GM23338 (cell line): ENCODE measurements around the gene SUPT7L. TPM values are rescaled to one million over a fixed set of nuclear protein-coding genes. Genes with fewer than 3 reads are reported as not detected.

Experiments used
- ATAC-seq: fragments of 200-7000 bp; cut with Tn5 transposase; 3 replicates; pipeline ENCODE4 v1.9.1; 2020
- DNase-seq: peaks from one replicate; pipeline ENCODE4 v3.0.0-alpha.2; 2015; ENCODE audit warnings: low spot score
- H2AFZ ChIP-seq: fragments of 200-600 bp; sonication (generic); 2 replicates; pipeline ENCODE4 v1.8.0; 2016; ENCODE audit warnings: antibody characterized with exemption, mild to moderate bottlenecking, moderate library complexity
- H3F3A ChIP-seq: fragments of 200-600 bp; sonication (generic); replicated peaks from 2 replicates; pipeline ENCODE4 v1.8.0; 2017; ENCODE audit warnings: antibody characterized with exemption, mixed run types, low read depth
- H3K27ac ChIP-seq: fragments of 200-600 bp; sonication (generic); 2 replicates; pipeline ENCODE4 v1.6.1; 2016; ENCODE audit warnings: low read depth
- H3K27me3 ChIP-seq: fragments of 200-600 bp; sonication (generic); 2 replicates; pipeline ENCODE4 v1.8.0; 2016; ENCODE audit warnings: mild to moderate bottlenecking, mixed run types, moderate library complexity; ENCODE audit not compliant: insufficient read depth
- H3K36me3 ChIP-seq: fragments of 200-600 bp; sonication (generic); 2 replicates; pipeline ENCODE4 v1.8.0; 2016; ENCODE audit warnings: mild to moderate bottlenecking; ENCODE audit not compliant: insufficient read depth
- H3K4me1 ChIP-seq: fragments of 200-600 bp; sonication (generic); 2 replicates; pipeline ENCODE4 v1.8.0; 2016; ENCODE audit warnings: mild to moderate bottlenecking, moderate library complexity; ENCODE audit not compliant: insufficient read depth
- H3K4me2 ChIP-seq: fragments of 200-600 bp; sonication (generic); 2 replicates; pipeline ENCODE4 v1.7.1; 2017; ENCODE audit warnings: mixed run types
- H3K4me3 ChIP-seq: fragments of 200-600 bp; sonication (generic); 2 replicates; pipeline ENCODE4 v1.6.1; 2016; ENCODE audit warnings: mixed run types
- H3K79me2 ChIP-seq: fragments of 200-600 bp; sonication (generic); replicated peaks from 2 replicates; pipeline ENCODE4 v1.8.0; 2017; ENCODE audit warnings: mild to moderate bottlenecking; ENCODE audit not compliant: insufficient read depth
- H3K9me2 ChIP-seq: fragments of 200-600 bp; sonication (generic); 2 replicates; pipeline ENCODE4 v1.8.0; 2017; ENCODE audit not compliant: insufficient read depth
- H4K20me1 ChIP-seq: fragments of 200-600 bp; sonication (generic); replicated peaks from 2 replicates; pipeline ENCODE4 v1.8.0; 2017; ENCODE audit warnings: mild to moderate bottlenecking; ENCODE audit not compliant: insufficient read depth
- H3K27ac Mint-ChIP-seq: 2 replicates; pipeline ENCODE4 v1.8.0; 2020; ENCODE audit warnings: inconsistent platforms, mild to moderate bottlenecking, moderate library complexity, mixed read lengths
- H3K27me3 Mint-ChIP-seq: 3 replicates; pipeline ENCODE4 v1.8.0; 2022; ENCODE audit warnings: low read depth, mild to moderate bottlenecking, moderate library complexity, mixed read lengths, inconsistent platforms; ENCODE audit not compliant: insufficient read depth, poor library complexity
- H3K36me3 Mint-ChIP-seq: 3 replicates; pipeline ENCODE4 v1.8.0; 2021; ENCODE audit warnings: low read depth, mild to moderate bottlenecking, inconsistent platforms, moderate library complexity, mixed read lengths
- H3K4me1 Mint-ChIP-seq: 3 replicates; pipeline ENCODE4 v1.8.0; 2020; ENCODE audit warnings: mild to moderate bottlenecking, inconsistent platforms, mixed read lengths
- H3K4me3 Mint-ChIP-seq: 3 replicates; pipeline ENCODE4 v1.8.0; 2021; ENCODE audit warnings: moderate library complexity, mild to moderate bottlenecking, inconsistent platforms, mixed read lengths
- H3K9me3 Mint-ChIP-seq: 3 replicates; pipeline ENCODE4 v1.8.0; 2020; ENCODE audit warnings: moderate library complexity, mild to moderate bottlenecking, inconsistent platforms, mixed read lengths
- EZH2phosphoT487 ChIP-seq: fragments of 200-600 bp; sonication (generic); IDR thresholded peaks from one replicate; pipeline ENCODE4 v1.8.1; 2018; ENCODE audit warnings: antibody characterized with exemption; ENCODE audit not compliant: unreplicated experiment
- JUNB ChIP-seq: IDR thresholded peaks from one replicate; pipeline ENCODE4 v1.6.1; 2016; ENCODE audit warnings: antibody characterized with exemption; ENCODE audit not compliant: unreplicated experiment
- REST ChIP-seq: IDR thresholded peaks from one replicate; pipeline ENCODE4 v1.6.1; 2018; ENCODE audit warnings: antibody characterized with exemption; ENCODE audit not compliant: unreplicated experiment
- STAT1 ChIP-seq: IDR thresholded peaks from one replicate; pipeline ENCODE4 v1.6.1; 2016; ENCODE audit warnings: antibody characterized with exemption; ENCODE audit not compliant: unreplicated experiment
- ZNF114 ChIP-seq: fragments of 250-450 bp; sonication (Bioruptor Pico); IDR thresholded peaks from 2 replicates; pipeline ENCODE4 v1.5.0; 2020; ENCODE audit warnings: mild to moderate bottlenecking, moderate library complexity
- ZNF331 ChIP-seq: fragments of 250-450 bp; sonication (Bioruptor Pico); IDR thresholded peaks from 2 replicates; pipeline ENCODE4 v1.5.0; 2020; ENCODE audit warnings: low read depth, mild to moderate bottlenecking, moderate library complexity
- polyA plus RNA-seq: library from polyadenylated mRNA; unstranded; fragments of >200 nt; fragmentation: Nextera tagmentation; extraction: Ambion mirVana; gene quantifications from 2 replicates; pipeline ENCODE4 v1.2.1, GENCODE V29; 2016
- total RNA-seq: library from RNA; depleted of rRNA; stranded (reverse); fragments of >200 nt; shearing (Covaris generic); gene quantifications from 2 replicates; pipeline ENCODE4 v1.2.3, GENCODE V29; 2014
- TF ChIP-seq, protein P1 (sequence below): IDR thresholded peaks from 2 replicates; pipeline ENCODE4 v1.6.1; 2016; ENCODE audit warnings: antibody characterized with exemption
- TF ChIP-seq, protein P2 (sequence below), 2 experiments: fragments of 200-600 bp in 1 of 2; sonication (generic) in 1 of 2; conservative IDR thresholded peaks; 2 replicates each; pipeline versions ENCODE4 v1.5.1 to v1.6.1; 2016 to 2017; ENCODE audit warnings: antibody characterized with exemption in 2 of 2, low read depth in 2 of 2, mild to moderate bottlenecking in 2 of 2, moderate library complexity in 1 of 2
- TF ChIP-seq, protein P3 (sequence below): fragments of 250-450 bp; sonication (Bioruptor Pico); IDR thresholded peaks from 2 replicates; pipeline ENCODE4 v1.5.0; 2020; ENCODE audit warnings: mild to moderate bottlenecking, moderate library complexity

SUPT7L gene
- total and polyA plus RNA-seq, 2 experiments from 2014 or later, result 13.7 to 16.5 TPM

DNA sequence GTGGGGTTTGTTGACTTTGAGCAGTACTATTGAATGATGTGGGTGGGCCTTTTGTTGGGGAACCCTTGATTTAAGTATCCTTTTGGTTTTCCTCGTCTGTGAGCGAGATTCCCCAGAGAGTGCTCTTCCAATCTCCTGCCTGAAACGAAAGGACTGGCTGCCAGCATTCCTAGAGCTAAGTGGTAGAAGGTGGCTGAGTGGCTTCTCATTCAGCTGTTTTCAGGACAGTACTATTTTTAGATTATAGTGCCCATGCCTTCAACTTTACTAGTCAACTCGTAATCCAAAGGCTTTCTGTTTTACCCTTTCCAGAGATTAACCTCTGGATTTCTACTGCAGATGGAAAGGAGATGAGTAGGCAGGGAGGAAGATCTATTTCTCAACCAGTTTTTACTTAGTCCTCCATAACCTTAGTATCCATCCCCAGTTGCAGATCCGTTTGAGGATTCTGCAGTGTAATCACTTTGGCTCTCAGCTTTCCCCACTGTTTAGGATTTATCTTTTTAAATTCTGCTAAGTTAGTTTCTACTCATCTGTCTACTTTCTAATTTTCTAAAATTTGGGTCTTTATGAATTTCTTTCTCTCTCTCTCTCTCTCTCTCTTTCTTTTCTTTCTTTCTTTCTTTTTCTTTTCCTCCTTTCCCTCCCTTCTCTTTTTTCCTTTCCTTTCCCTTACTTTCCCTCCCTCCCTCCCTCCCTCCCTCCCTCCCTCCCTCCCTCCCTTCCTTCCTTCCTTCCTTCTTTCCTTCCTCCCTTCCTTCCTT lies 9.5 kb upstream of the SUPT7L start:
- ATAC-seq (no peak), DNase-seq (no peak)
- Histone ChIP-seq H2AFZ (no peak overlapping the region), H3K4me1 (no peaks in the 10 kb centered on the region), H3K36me3 (peaks cover 22% of the 10 kb centered on the region), H3K9me2 (no peaks in the 10 kb centered on the region), H3K4me2 (no peak overlapping the region), H3K27ac (no peak overlapping the region), H3K79me2 (no peaks in the 10 kb centered on the region), H3K4me3 (no peak overlapping the region), H3F3A (no peaks in the 10 kb centered on the region), H4K20me1 (no peaks in the 10 kb centered on the region; the same call in 1 of the 2 replicates), H3K27me3 (no peaks in the 10 kb centered on the region)
- H3K27ac Mint-ChIP-seq, result no peak overlapping the region
- H3K9me3 Mint-ChIP-seq, result no peaks in the 10 kb centered on the region
- no peaks in the 10 kb centered on the region for H3K27me3 Mint-ChIP-seq
- no peak for TF ChIP-seq EZH2phosphoT487
- TF ChIP-seq, protein P1, sequence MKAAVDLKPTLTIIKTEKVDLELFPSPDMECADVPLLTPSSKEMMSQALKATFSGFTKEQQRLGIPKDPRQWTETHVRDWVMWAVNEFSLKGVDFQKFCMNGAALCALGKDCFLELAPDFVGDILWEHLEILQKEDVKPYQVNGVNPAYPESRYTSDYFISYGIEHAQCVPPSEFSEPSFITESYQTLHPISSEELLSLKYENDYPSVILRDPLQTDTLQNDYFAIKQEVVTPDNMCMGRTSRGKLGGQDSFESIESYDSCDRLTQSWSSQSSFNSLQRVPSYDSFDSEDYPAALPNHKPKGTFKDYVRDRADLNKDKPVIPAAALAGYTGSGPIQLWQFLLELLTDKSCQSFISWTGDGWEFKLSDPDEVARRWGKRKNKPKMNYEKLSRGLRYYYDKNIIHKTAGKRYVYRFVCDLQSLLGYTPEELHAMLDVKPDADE, result no peak
- no peak for TF ChIP-seq REST
- TF ChIP-seq STAT1, result no peak
- TF ChIP-seq, protein P2, sequence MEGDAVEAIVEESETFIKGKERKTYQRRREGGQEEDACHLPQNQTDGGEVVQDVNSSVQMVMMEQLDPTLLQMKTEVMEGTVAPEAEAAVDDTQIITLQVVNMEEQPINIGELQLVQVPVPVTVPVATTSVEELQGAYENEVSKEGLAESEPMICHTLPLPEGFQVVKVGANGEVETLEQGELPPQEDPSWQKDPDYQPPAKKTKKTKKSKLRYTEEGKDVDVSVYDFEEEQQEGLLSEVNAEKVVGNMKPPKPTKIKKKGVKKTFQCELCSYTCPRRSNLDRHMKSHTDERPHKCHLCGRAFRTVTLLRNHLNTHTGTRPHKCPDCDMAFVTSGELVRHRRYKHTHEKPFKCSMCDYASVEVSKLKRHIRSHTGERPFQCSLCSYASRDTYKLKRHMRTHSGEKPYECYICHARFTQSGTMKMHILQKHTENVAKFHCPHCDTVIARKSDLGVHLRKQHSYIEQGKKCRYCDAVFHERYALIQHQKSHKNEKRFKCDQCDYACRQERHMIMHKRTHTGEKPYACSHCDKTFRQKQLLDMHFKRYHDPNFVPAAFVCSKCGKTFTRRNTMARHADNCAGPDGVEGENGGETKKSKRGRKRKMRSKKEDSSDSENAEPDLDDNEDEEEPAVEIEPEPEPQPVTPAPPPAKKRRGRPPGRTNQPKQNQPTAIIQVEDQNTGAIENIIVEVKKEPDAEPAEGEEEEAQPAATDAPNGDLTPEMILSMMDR (conservative IDR thresholded peaks at IDR 0.05; ENCODE audit: low read depth in 2 of 2), result no peak
- TF ChIP-seq JUNB, result no peak
- TF ChIP-seq, protein P3, sequence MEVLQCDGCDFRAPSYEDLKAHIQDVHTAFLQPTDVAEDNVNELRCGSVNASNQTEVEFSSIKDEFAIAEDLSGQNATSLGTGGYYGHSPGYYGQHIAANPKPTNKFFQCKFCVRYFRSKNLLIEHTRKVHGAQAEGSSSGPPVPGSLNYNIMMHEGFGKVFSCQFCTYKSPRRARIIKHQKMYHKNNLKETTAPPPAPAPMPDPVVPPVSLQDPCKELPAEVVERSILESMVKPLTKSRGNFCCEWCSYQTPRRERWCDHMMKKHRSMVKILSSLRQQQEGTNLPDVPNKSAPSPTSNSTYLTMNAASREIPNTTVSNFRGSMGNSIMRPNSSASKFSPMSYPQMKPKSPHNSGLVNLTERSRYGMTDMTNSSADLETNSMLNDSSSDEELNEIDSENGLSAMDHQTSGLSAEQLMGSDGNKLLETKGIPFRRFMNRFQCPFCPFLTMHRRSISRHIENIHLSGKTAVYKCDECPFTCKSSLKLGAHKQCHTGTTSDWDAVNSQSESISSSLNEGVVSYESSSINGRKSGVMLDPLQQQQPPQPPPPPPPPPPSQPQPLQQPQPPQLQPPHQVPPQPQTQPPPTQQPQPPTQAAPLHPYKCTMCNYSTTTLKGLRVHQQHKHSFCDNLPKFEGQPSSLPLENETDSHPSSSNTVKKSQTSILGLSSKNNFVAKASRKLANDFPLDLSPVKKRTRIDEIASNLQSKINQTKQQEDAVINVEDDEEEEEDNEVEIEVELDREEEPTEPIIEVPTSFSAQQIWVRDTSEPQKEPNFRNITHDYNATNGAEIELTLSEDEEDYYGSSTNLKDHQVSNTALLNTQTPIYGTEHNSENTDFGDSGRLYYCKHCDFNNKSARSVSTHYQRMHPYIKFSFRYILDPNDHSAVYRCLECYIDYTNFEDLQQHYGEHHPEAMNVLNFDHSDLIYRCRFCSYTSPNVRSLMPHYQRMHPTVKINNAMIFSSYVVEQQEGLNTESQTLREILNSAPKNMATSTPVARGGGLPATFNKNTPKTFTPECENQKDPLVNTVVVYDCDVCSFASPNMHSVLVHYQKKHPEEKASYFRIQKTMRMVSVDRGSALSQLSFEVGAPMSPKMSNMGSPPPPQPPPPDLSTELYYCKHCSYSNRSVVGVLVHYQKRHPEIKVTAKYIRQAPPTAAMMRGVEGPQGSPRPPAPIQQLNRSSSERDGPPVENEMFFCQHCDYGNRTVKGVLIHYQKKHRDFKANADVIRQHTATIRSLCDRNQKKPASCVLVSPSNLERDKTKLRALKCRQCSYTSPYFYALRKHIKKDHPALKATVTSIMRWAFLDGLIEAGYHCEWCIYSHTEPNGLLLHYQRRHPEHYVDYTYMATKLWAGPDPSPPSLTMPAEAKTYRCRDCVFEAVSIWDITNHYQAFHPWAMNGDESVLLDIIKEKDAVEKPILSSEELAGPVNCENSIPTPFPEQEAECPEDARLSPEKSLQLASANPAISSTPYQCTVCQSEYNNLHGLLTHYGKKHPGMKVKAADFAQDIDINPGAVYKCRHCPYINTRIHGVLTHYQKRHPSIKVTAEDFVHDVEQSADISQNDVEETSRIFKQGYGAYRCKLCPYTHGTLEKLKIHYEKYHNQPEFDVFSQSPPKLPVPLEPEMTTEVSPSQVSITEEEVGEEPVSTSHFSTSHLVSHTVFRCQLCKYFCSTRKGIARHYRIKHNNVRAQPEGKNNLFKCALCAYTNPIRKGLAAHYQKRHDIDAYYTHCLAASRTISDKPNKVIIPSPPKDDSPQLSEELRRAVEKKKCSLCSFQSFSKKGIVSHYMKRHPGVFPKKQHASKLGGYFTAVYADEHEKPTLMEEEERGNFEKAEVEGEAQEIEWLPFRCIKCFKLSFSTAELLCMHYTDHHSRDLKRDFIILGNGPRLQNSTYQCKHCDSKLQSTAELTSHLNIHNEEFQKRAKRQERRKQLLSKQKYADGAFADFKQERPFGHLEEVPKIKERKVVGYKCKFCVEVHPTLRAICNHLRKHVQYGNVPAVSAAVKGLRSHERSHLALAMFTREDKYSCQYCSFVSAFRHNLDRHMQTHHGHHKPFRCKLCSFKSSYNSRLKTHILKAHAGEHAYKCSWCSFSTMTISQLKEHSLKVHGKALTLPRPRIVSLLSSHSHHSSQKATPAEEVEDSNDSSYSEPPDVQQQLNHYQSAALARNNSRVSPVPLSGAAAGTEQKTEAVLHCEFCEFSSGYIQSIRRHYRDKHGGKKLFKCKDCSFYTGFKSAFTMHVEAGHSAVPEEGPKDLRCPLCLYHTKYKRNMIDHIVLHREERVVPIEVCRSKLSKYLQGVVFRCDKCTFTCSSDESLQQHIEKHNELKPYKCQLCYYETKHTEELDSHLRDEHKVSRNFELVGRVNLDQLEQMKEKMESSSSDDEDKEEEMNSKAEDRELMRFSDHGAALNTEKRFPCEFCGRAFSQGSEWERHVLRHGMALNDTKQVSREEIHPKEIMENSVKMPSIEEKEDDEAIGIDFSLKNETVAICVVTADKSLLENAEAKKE, result no peak
- no peak for TF ChIP-seq ZNF114 (CRISPR knock-in tag)
- TF ChIP-seq ZNF331 (CRISPR knock-in tag), result no peak
- peaks cover 35% of the 10 kb centered on the region for H3K36me3 Mint-ChIP-seq
- no peak overlapping the region for H3K4me3 Mint-ChIP-seq
- no peaks in the 10 kb centered on the region for H3K4me1 Mint-ChIP-seq
